ENCODE measurements around the gene EXOC3. TPM values are rescaled to one million over a fixed set of nuclear protein-coding genes. Genes with fewer than 3 reads are reported as not detected.
"Not testable (repeated sequence)": the region's sequence is repeated elsewhere in the genome, so short reads cannot be mapped to it uniquely, and the experiment has no call there.

EXOC3 gene
- total RNA-seq, 1 donor from 2014 or later: 47.3 TPM

DNA sequence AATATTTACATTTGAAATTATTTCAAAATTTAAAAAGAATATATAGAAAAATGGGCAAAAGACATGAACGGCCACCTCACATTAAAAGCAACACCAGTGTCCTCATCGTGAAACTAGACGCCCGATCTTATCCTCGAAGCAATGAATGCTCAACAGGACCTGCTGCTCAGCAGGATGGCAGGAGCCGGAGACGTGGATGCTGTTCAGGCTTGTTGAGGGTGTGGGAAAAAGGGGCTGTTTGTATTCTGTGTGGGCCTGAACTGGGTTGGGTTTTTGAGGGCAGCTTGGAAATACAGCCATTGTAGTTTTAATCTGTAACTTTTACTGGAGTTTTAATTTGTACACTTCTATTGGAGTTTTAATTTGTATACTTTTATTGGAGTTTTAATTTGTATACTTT is 20.3 kb downstream of the EXOC3 start:
- ATAC-seq (no peak), DNase-seq (ENCODE audit: missing footprints) (no peak)
- intact Hi-C loops (cut with DNase I): no loop called here

- DNase-seq (ENCODE audit: missing footprints) (no peak), ATAC-seq (no peak)
- intact Hi-C loops (cut with DNase I): no loop called here
These were observed 21.0 kb downstream of the EXOC3 start for GRCh38 chr5:463952-464351.

DNA sequence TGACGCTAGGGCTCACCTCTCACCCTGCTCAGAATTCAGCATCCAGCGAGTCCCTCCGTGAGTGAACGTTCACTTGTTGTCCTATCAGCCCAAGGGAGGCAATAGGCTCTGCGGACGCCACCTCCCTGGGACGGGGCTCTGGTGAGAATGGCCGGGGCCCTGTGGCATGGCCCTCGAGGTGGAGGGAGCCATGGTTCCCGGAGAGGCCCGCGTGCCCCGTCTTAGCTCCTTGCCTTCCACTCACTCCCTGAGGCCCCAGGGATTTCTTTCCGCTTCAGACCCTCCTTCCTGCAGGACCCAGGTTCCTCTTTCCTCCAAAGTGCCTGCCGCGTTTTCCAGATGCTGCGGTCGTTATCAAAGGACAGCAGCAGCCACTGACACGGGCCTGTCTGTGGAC is 21.5 kb downstream of the EXOC3 start:
- intact Hi-C loops (cut with DNase I): no loop called here
- DNase-seq (ENCODE audit: missing footprints): no peak
- ATAC-seq: no peak

DNA sequence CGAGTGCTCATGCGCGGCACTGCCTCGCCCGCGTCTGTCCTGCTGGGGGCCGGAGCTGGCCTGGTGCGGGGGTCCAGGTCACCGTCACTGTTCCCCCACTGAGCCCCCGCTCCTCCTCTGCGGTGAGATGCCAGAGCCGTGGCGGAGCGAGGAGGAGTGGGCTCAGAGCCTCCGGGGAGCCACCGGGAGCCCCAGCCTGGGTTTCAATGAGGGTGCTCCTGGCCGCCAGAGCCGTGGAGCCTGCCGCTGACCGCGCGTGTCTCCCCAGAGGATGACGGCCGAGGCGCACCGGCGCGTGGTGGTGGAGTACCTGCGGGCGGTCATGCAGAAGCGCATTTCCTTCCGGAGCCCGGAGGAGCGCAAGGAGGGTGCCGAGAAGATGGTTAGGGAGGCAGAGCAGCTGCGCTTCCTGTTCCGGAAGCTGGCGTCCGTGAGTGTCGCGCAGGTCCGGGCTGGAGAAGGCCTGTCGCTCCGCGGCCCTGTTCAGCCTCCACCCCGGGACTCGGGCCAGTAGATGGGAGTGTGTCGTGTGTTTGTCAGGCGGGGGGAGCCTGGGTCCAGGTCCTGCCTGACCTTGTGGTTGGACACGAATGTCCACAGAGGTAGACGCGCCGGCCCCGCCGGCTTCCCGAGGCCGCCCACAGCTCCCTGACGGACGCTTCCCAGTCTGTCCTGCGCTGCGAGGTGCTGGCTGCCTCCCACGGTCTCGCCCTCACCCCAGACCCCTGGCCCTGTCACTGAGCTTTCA is 22.0 kb downstream of the EXOC3 start:
- DNase-seq (ENCODE audit: missing footprints) (no peak), ATAC-seq (peak; percentile 7)
- intact Hi-C loops (cut with DNase I): no loop called here

- intact Hi-C loops (cut with DNase I): no loop called here
- no peak for ATAC-seq
- no peak for DNase-seq (ENCODE audit: missing footprints)
These were observed 22.8 kb downstream of the EXOC3 start for GRCh38 chr5:465591-466403.

- intact Hi-C loops (cut with DNase I): no loop called here
- DNase-seq (ENCODE audit: missing footprints) (no peak), ATAC-seq (no peak)
These were observed 23.8 kb downstream of the EXOC3 start for GRCh38 chr5:466661-467310.

GRCh38 chr5:468401-468800 is 25.4 kb downstream of the EXOC3 start:
- ATAC-seq (no peak), DNase-seq (ENCODE audit: missing footprints) (no peak)
- intact Hi-C loops (cut with DNase I): no loop called here

DNA sequence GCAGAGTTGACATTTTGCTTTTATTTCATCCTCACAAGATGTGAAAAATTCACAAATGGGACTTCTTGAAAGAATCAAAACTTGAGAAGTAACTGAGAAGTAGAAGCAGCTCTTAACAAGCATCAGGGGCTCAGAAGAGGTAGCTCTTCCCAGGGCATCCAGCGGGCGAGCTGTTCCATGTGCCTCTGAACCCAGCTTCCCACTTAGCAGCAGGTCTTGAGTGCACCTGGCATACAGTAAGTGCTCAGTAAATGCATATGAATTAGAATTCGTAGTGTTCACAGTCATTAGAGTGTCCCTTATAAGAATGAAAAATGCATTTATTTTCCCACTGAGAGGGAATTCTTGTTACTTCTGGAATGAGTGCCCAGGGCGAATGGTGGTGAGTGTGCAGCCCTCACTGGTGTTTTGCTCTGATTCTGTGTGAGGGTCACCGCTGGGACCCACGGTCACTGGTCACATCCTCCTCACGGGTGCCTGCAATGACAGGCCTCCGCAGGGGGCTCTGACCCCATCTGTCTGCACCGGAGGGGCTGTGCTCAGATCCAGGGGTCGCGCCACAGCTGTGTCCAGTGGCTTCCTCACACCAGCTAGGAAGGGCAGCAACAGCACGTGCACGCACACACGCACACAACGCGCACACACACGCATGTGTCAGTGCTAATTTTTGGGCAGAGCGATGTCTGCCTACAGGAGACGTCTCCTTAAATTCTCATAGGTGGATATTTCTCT is 26.9 kb downstream of the EXOC3 start:
- intact Hi-C loops (cut with DNase I): loop anchor here (5.0 kb wide), 2 partner anchors 253 to 422 kb away; partner anchors contain the start of genes BRD9, CCDC127, SDHA and TRIP13

GRCh38 chr5:470961-471749 is 28.2 kb downstream of the EXOC3 start:
- no peak for ATAC-seq
- peak; percentile 57 for DNase-seq (ENCODE audit: missing footprints)
- intact Hi-C loops (cut with DNase I): loop anchor here (5.0 kb wide), 2 partner anchors 254 to 421 kb away; partner anchors contain the start of genes BRD9, CCDC127, SDHA and TRIP13

More for the DNA sequence above, 26.9 kb downstream of the EXOC3 start:
- ATAC-seq (no peak), DNase-seq (ENCODE audit: missing footprints) (peak; percentile 66)

DNA sequence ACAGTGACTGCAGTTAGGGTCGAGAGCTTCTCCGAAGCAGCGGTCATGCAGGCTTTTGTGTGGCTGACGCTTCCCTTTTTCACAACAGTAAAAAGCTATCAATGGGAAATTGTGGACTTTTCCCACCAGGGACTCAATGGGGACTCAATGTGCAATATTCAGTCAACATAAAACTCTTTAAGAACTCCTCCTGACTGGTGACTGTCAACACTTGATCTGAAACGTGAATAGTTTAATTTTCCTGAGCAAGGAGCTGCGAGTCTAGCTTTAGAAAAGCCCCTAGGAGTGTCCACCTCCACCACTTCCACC is 28.7 kb downstream of the EXOC3 start:
- intact Hi-C loops (cut with DNase I): loop anchor here (5.0 kb wide), 2 partner anchors 254 to 421 kb away; partner anchors contain the start of genes BRD9, CCDC127, SDHA and TRIP13
- DNase-seq (ENCODE audit: missing footprints) (no peak), ATAC-seq (no peak)

GRCh38 chr5:472076-472655 is 29.2 kb downstream of the EXOC3 start:
- ATAC-seq (peak; percentile 24), DNase-seq (ENCODE audit: missing footprints) (peak; percentile 60)
- intact Hi-C loops (cut with DNase I): loop anchor here (5.0 kb wide), 2 partner anchors 255 to 420 kb away; partner anchors contain the start of genes BRD9, CCDC127, SDHA and TRIP13

- ATAC-seq (peak; percentile 90), DNase-seq (ENCODE audit: missing footprints) (peak; percentile 94)
- intact Hi-C loops (cut with DNase I): loop anchor here (5.0 kb wide), 2 partner anchors 256 to 419 kb away; partner anchors contain the start of genes BRD9, CCDC127, SDHA and TRIP13
These were observed 29.9 kb downstream of the EXOC3 start for GRCh38 chr5:472656-473550.

DNA sequence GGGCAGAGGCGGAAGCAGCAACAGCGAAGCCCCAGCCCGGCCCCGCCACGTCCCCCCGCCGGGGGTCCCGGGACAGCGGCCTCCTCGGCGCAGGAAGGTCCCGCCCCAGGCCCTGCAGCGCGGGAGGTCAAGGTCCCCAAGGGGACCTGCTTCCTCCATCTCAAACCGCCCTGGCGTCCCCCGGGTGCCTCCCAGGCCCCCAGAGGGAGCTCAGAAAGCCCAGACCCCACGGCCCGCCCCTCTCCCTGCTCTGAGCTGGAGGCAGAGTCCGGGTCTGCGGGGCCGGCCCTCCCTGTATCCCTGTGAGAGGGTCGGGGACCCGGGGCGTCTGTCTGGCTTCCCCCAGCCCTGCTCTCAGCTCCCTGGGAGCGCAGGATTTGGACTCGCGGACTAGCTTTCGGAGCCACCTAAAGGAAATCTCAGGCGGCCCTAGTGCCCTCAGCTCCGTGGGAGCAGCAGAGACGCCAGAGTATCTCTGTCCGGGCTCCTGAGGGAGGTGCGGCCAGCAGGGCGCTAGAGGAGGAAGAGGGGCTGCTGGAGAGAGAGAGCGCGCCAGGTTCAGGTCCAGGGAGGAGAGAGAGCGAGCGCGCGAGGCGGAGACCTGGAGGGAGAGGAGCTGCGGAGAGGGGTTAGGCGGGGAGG is 30.7 kb downstream of the EXOC3 start:
- DNase-seq (ENCODE audit: missing footprints) (peak; percentile 63), ATAC-seq (peak; percentile 15)
- intact Hi-C loops (cut with DNase I): loop anchor here (5.0 kb wide), 2 partner anchors 256 to 419 kb away; partner anchors contain the start of genes BRD9, CCDC127, SDHA and TRIP13

DNA sequence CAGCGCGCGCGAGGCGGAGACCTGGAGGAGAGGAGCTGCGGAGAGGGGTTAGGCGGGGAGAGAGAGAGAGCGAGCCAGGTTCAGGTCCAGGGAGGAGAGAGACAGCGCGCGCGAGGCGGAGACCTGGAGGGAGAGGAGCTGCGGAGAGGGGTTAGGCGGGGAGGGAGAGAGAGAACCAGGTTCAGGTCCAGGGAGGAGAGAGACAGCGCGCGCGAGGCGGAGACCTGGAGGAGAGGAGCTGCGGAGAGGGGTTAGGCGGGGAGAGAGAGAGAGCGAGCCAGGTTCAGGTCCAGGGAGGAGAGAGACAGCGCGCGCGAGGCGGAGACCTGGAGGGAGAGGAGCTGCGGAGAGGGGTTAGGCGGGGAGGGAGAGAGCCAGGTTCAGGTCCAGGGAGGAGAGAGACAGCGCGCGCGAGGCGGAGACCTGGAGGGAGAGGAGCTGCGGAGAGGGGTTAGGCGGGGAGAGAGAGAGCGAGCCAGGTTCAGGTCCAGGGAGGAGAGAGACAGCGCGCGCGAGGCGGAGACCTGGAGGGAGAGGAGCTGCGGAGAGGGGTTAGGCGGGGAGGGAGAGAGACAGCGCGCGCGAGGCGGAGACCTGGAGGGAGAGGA is 31.4 kb downstream of the EXOC3 start:
- intact Hi-C loops (cut with DNase I): loop anchor here (5.0 kb wide), 2 partner anchors 257 to 418 kb away; partner anchors contain the start of genes BRD9, CCDC127, SDHA and TRIP13
- DNase-seq (ENCODE audit: missing footprints); ATAC-seq: not testable (repeated sequence)

All from Right ventricle myocardium inferior (tissue), 1 donor.